Fibroblast of lung (primary cell): ENCODE data around the gene RANBP3. TPM values are rescaled to one million over a fixed set of nuclear protein-coding genes. Genes with fewer than 3 reads are reported as not detected.

Source experiments
- DNase-seq, 2 donors: peaks; one replicate each; pipeline versions ENCODE4 v3.0.0 to v3.0.0-alpha.2; 2010; ENCODE audit warnings: low read depth in 2 of 2
- H2AFZ ChIP-seq: 2 replicates; pipeline ENCODE4 v1.5.1; 2012; ENCODE audit warnings: low read length, control low read depth, inconsistent platforms
- H3K27ac ChIP-seq: 2 replicates; pipeline ENCODE4 v1.5.1; 2011; ENCODE audit warnings: low read length, control low read depth; ENCODE audit not compliant: insufficient read depth
- H3K27me3 ChIP-seq: 2 replicates; pipeline ENCODE4 v1.5.1; 2011; ENCODE audit warnings: mild to moderate bottlenecking, low read length; ENCODE audit not compliant: control insufficient read depth, insufficient read depth
- H3K36me3 ChIP-seq: 2 replicates; pipeline ENCODE4 v1.5.1; 2011; ENCODE audit warnings: low read length; ENCODE audit not compliant: control insufficient read depth, insufficient read depth
- H3K4me1 ChIP-seq: 2 replicates; pipeline ENCODE4 v1.5.1; 2011; ENCODE audit warnings: low read length; ENCODE audit not compliant: control insufficient read depth, insufficient read depth; ENCODE audit errors: extremely low read depth
- H3K4me2 ChIP-seq: 2 replicates; pipeline ENCODE4 v1.5.1; 2011; ENCODE audit warnings: low read length, control low read depth; ENCODE audit not compliant: insufficient read depth; ENCODE audit errors: extremely low read depth
- H3K4me3 ChIP-seq, 4 experiments: fragments of 200-600 bp in 1 of 4; sonication (generic) in 1 of 4; replicated peaks in 1 of 4; 2 replicates each; pipeline ENCODE4 v1.5.1; 2011 to 2016; ENCODE audit warnings: low read length in 4 of 4, low read depth in 3 of 4, mild to moderate bottlenecking in 3 of 4, control low read depth in 2 of 4, inconsistent platforms in 1 of 4, mixed read lengths in 1 of 4; ENCODE audit not compliant: insufficient read depth in 1 of 4; ENCODE audit errors: control extremely low read depth in 1 of 4
- H3K79me2 ChIP-seq: 2 replicates; pipeline ENCODE4 v1.5.1; 2012; ENCODE audit warnings: mild to moderate bottlenecking, low read length, inconsistent platforms; ENCODE audit not compliant: control insufficient read depth, insufficient read depth
- H3K9ac ChIP-seq: 2 replicates; pipeline ENCODE4 v1.5.1; 2011; ENCODE audit warnings: mild to moderate bottlenecking, low read length, control low read depth; ENCODE audit not compliant: insufficient read depth
- H3K9me3 ChIP-seq: 2 replicates; pipeline ENCODE4 v1.5.1; 2012; ENCODE audit warnings: low read depth, low read length; ENCODE audit not compliant: control insufficient read depth, insufficient read depth
- H4K20me1 ChIP-seq: 2 replicates; pipeline ENCODE4 v1.5.1; 2011; ENCODE audit warnings: low read length; ENCODE audit not compliant: control insufficient read depth, insufficient read depth; ENCODE audit errors: extremely low read depth
- CTCF ChIP-seq, 2 donors: IDR thresholded peaks in 1 of 2; conservative IDR thresholded peaks in 1 of 2; 1 replicate in 1 of 2; 2 replicates in 1 of 2; pipeline ENCODE4 v1.5.1; 2011 to 2012; ENCODE audit warnings: low read length in 2 of 2, control low read depth in 1 of 2, inconsistent platforms in 1 of 2, low read depth in 1 of 2, mild to moderate bottlenecking in 1 of 2
- EZH2 ChIP-seq: IDR thresholded peaks from 2 replicates; pipeline ENCODE4 v1.5.1; 2012; ENCODE audit warnings: low read length, control low read depth, mild to moderate bottlenecking; ENCODE audit errors: missing control alignments
- polyA plus RNA-seq, 2 donors: library from polyadenylated mRNA; depleted of rRNA in 1 of 2; stranded (reverse) in 1 of 2; unstranded in 1 of 2; fragments of >200 nt; gene quantifications; 2 replicates each; pipeline ENCODE4 v1.2.1, GENCODE V29; 2011 to 2012; ENCODE audit warnings: missing spikeins in 1 of 2
- total RNA-seq: library from RNA; depleted of rRNA; stranded (reverse); fragments of >200 nt; gene quantifications from 2 replicates; pipeline ENCODE4 v1.2.1, GENCODE V29; 2014

Gene RANBP3
- total and polyA plus RNA-seq, 2 donors (not counting 1 experiment from before 2014, with no cell fraction given): 39.8 to 59.4 TPM

- Histone ChIP-seq H3K9me3 (no peaks in the 10 kb centered on the region), H3K36me3 (peaks cover 21% of the 10 kb centered on the region), H3K4me2 (no peak overlapping the region), H4K20me1 (no peaks in the 10 kb centered on the region), H3K4me1 (peaks cover 5% of the 10 kb centered on the region), H2AFZ (no peak overlapping the region), H3K9ac (no peak overlapping the region), H3K79me2 (no peaks in the 10 kb centered on the region), H3K27ac (no peak overlapping the region), H3K4me3 (no peak overlapping the region), H3K27me3 (no peaks in the 10 kb centered on the region)
- DNase-seq: no peak
- TF ChIP-seq EZH2 (no peak), CTCF (conservative IDR thresholded peaks at IDR 0.05 in 1 of 2, IDR thresholded peaks at IDR 0.05 in 1 of 2; ENCODE audit: low read depth in 1 of 2, low read length in 2 of 2) (no peak)
Observed at GRCh38 chr19:5914358-5914774, 63.6 kb downstream of the RANBP3 start.

GRCh38 chr19:5913739-5914357 lies 64.1 kb downstream of the RANBP3 start, which contains the start of gene CAPS:
TSS of gene CAPS (plus strand) at chr19:5914254. CDS start at chr19:5914407, 153 bp downstream.
- H3K36me3 ChIP-seq: peaks cover 21% of the 10 kb centered on the region

GRCh38 chr19:5911366-5911765 lies 66.6 kb downstream of the RANBP3 start:
- TF ChIP-seq EZH2: no peak
- no peak for TF ChIP-seq CTCF (conservative IDR thresholded peaks at IDR 0.05 in 1 of 2, IDR thresholded peaks at IDR 0.05 in 1 of 2; ENCODE audit: low read depth in 1 of 2, low read length in 2 of 2)
- peaks cover 5% of the 10 kb centered on the region for H3K4me1 ChIP-seq
- no peak overlapping the region for H3K9ac ChIP-seq
- H3K27me3 ChIP-seq: no peaks in the 10 kb centered on the region
- H4K20me1 ChIP-seq: no peaks in the 10 kb centered on the region
- no peaks in the 10 kb centered on the region for H3K9me3 ChIP-seq
- peaks cover 11% of the 10 kb centered on the region for H3K36me3 ChIP-seq
- H3K4me3 ChIP-seq: no peak overlapping the region
- no peak overlapping the region for H3K27ac ChIP-seq
- no peaks in the 10 kb centered on the region for H3K79me2 ChIP-seq
- no peak for DNase-seq
- H2AFZ ChIP-seq: no peak overlapping the region
- H3K4me2 ChIP-seq: no peak overlapping the region

More at GRCh38 chr19:5913739-5914357, 64.1 kb downstream of the RANBP3 start, which contains the start of gene CAPS:
- peak; percentile 64 to 69 for DNase-seq
- no peaks in the 10 kb centered on the region for H4K20me1 ChIP-seq
- H3K79me2 ChIP-seq: no peaks in the 10 kb centered on the region
- H3K9me3 ChIP-seq: no peaks in the 10 kb centered on the region
- TF ChIP-seq EZH2 (no peak), CTCF (conservative IDR thresholded peaks at IDR 0.05 in 1 of 2, IDR thresholded peaks at IDR 0.05 in 1 of 2; ENCODE audit: low read depth in 1 of 2, low read length in 2 of 2) (no peak)
- no peak within 1 kb of the TSS for H3K27ac ChIP-seq
- no peaks in the 10 kb centered on the region for H3K27me3 ChIP-seq
- no peak within 1 kb of the TSS for H3K9ac ChIP-seq
- no peak within 1 kb of the TSS for H3K4me3 ChIP-seq
- H3K4me1 ChIP-seq: peaks cover 5% of the 10 kb centered on the region
- no peak within 1 kb of the TSS for H3K4me2 ChIP-seq
- H2AFZ ChIP-seq: no peak within 1 kb of the TSS
